ENCODE results near the gene TACO1. TPM values are rescaled to one million over a fixed set of nuclear protein-coding genes. Genes with fewer than 3 reads are reported as not detected.

The TACO1 gene
- total RNA-seq, 4 donors from 2014 or later: 28.7 to 37.4 (median 30.6) TPM

GRCh38 chr17:63657786-63658185 lies 57.1 kb downstream of the TACO1 start:
- in situ Hi-C loops (cut with MboI; ENCODE audit: low sequenced_read_pairs in 4 of 4): no loop called here
- Histone ChIP-seq H3K36me3 (peaks cover 3 to 42% of the 10 kb centered on the region in 2 donors), H3K4me3 (no peak overlapping the region), H3K27ac (no peak overlapping the region), H3K9me3 (no peaks in the 10 kb centered on the region), H3K4me1 (peaks cover 0 to 6% of the 10 kb centered on the region in 2 donors), H3K27me3 (no peaks in the 10 kb centered on the region)
- no peak for DNase-seq
- no peak for ATAC-seq
- intact Hi-C loops (cut with DNase I; ENCODE audit: low total_unique reads): no loop called here
- TF ChIP-seq POLR2A (IDR thresholded peaks at IDR 0.05): no peak
- no peak for TF ChIP-seq CTCF (IDR thresholded peaks at IDR 0.05 in 4 of 5, conservative IDR thresholded peaks at IDR 0.05 in 1 of 5)

Other genes with a start within 250 kb of the TACO1 start
- gene CYB561, start 154.6 kb upstream of the TACO1 start, total RNA-seq: 1 to 10 TPM; 2.2 to 6.5 (median 3.9) TPM
- 1 to 10 TPM; 1.7 to 6.3 (median 4.8) TPM for gene ACE, start 123.8 kb upstream of the TACO1 start, total RNA-seq
- gene KCNH6, start 77.5 kb upstream of the TACO1 start, total RNA-seq: not detected
- gene DCAF7, start 50.4 kb upstream of the TACO1 start, total RNA-seq: 10 to 100 TPM; 16.5 to 34.1 (median 22.0) TPM
- gene MAP3K3, start 21.5 kb downstream of the TACO1 start, total RNA-seq: 10 to 100 TPM; 21.8 to 58.7 (median 29.7) TPM
- 1 to 10 TPM in 3 of 4 donors, under 1 TPM in 1; 0.97 to 2.8 (median 1.5) TPM for gene LIMD2, start 99.2 kb downstream of the TACO1 start, total RNA-seq
- gene STRADA, start 140.9 kb downstream of the TACO1 start, total RNA-seq: 10 to 100 TPM in 1 of 4 donors, 1 to 10 TPM in 3; 7.5 to 15.0 (median 8.6) TPM
- 100 to 1,000 TPM in 1 of 4 donors, 10 to 100 TPM in 3; 81.0 to 110 (median 86.8) TPM for gene CCDC47, start 172.7 kb downstream of the TACO1 start, total RNA-seq
- 10 to 100 TPM; 35.9 to 71.6 (median 56.8) TPM for gene DDX42, start 173.3 kb downstream of the TACO1 start, total RNA-seq
- 100 to 1,000 TPM; 103 to 153 (median 123) TPM for gene PSMC5, start 226.5 kb downstream of the TACO1 start, total RNA-seq
- 10 to 100 TPM; 24.6 to 46.3 (median 34.9) TPM for gene FTSJ3, start 226.8 kb downstream of the TACO1 start, total RNA-seq
- gene SMARCD2, start 241.8 kb downstream of the TACO1 start, total RNA-seq: 10 to 100 TPM; 30.2 to 64.3 (median 44.9) TPM